Central memory CD4-positive, alpha-beta T cell (primary cell): ENCODE results near the gene GUCD1.
A peak's percentile ranks its signal among the peaks of the same experiment; 100 is the strongest.
"Not testable (repeated sequence)": the region's sequence is repeated elsewhere in the genome, so short reads cannot be mapped to it uniquely, and the experiment has no call there.

Source experiments
- DNase-seq: peaks from one replicate; pipeline ENCODE4 v3.0.0; 2022
- total RNA-seq, 3 experiments: gene quantifications; one replicate each; lab custom pipeline; 2026; lab: John Stamatoyannopoulos, UW

GUCD1 gene
- total RNA-seq, result 60.2 to 125 (median 105) reads per million in 3 experiments

- no peak for DNase-seq
Observed at GRCh38 chr22:24554313-24555164, at the start of gene GUCD1. Gene GUCD1 (minus strand): TSS chr22:24555138. CDS start chr22:24554991, 147 bp downstream.

- peak; percentile 14 for DNase-seq
Observed at GRCh38 chr22:24603770-24604629, 49.1 kb upstream of the GUCD1 start.

GRCh38 chr22:24602847-24603769, 48.2 kb upstream of the GUCD1 start, which contains the start of gene GGT1:
Gene GGT1 (plus strand): TSS chr22:24603193. CDS start chr22:24611082, 7,889 bp downstream.
- not testable (repeated sequence) for DNase-seq

GRCh38 chr22:24602105-24602749, 47.3 kb upstream of the GUCD1 start:
- not testable (repeated sequence) for DNase-seq

GRCh38 chr22:24601217-24602104, 46.5 kb upstream of the GUCD1 start:
- no peak for DNase-seq

- DNase-seq, result not testable (repeated sequence)
Observed at GRCh38 chr22:24599958-24600715, 45.2 kb upstream of the GUCD1 start.

GRCh38 chr22:24599514-24599913, 44.6 kb upstream of the GUCD1 start:
- DNase-seq, result no peak

- not testable (repeated sequence) for DNase-seq
Observed at GRCh38 chr22:24597076-24597475, 42.1 kb upstream of the GUCD1 start.

GRCh38 chr22:24595863-24596262, 40.9 kb upstream of the GUCD1 start:
- DNase-seq, result no peak

- DNase-seq, result no peak
Observed at GRCh38 chr22:24595228-24595627, 40.3 kb upstream of the GUCD1 start.

GRCh38 chr22:24594569-24595120, 39.7 kb upstream of the GUCD1 start:
- no peak for DNase-seq

GRCh38 chr22:24593836-24594568, 39.1 kb upstream of the GUCD1 start:
- DNase-seq, result no peak

- DNase-seq, result not testable (repeated sequence)
Observed at GRCh38 chr22:24593559-24593835, 38.6 kb upstream of the GUCD1 start.

GRCh38 chr22:24592851-24593558, 38.1 kb upstream of the GUCD1 start, which contains the start of gene LRRC75B:
Gene LRRC75B (minus strand): TSS chr22:24593073. CDS start chr22:24593039, 34 bp downstream.
- no peak for DNase-seq

- no peak for DNase-seq
Observed at GRCh38 chr22:24592058-24592850, 37.3 kb upstream of the GUCD1 start.

- DNase-seq, result no peak
Observed at GRCh38 chr22:24591286-24591830, 36.4 kb upstream of the GUCD1 start.

GRCh38 chr22:24590596-24591173, 35.7 kb upstream of the GUCD1 start:
- no peak for DNase-seq
